Heart left ventricle (tissue), 16 donors: ENCODE results near the gene TNFRSF9. TPM values are rescaled to one million over a fixed set of nuclear protein-coding genes. Genes with fewer than 3 reads are reported as not detected.
"Not testable (repeated sequence)": the region's sequence is repeated elsewhere in the genome, so short reads cannot be mapped to it uniquely, and the experiment has no call there.

ENCODE experiments used
- ATAC-seq, 4 donors: fragments of 200-7000 bp; cut with Tn5 transposase; one replicate each; pipeline ENCODE4 v1.9.1; 2020 to 2022; ENCODE audit warnings: moderate library complexity in 4 of 4, mild to moderate bottlenecking in 3 of 4, moderate number of reproducible peaks in 1 of 4
- DNase-seq, 5 donors: peaks; one replicate each; pipeline ENCODE4 v3.0.0-alpha.2; 2020
- H3K27ac ChIP-seq, 12 donors: fragments of 200-600 bp; sonication (generic) in 4 of 12; one replicate each; pipeline versions ENCODE4 v1.5.0 to v1.8.0; 2016 to 2022; ENCODE audit warnings: mild to moderate bottlenecking in 2 of 12
- H3K27me3 ChIP-seq, 9 donors: fragments of 200-600 bp; sonication (generic) in 2 of 9; one replicate each; pipeline versions ENCODE4 v1.5.1 to v1.8.0; 2016 to 2022; ENCODE audit warnings: mild to moderate bottlenecking in 3 of 9
- H3K36me3 ChIP-seq, 9 donors: fragments of 200-600 bp; sonication (generic) in 2 of 9; one replicate each; pipeline versions ENCODE4 v1.5.0 to v1.8.0; 2018 to 2022; ENCODE audit warnings: mild to moderate bottlenecking in 2 of 9
- H3K4me1 ChIP-seq, 12 donors: fragments of 200-600 bp; sonication (generic) in 4 of 12; one replicate each; pipeline versions ENCODE4 v1.5.0 to v1.8.0; 2016 to 2022; ENCODE audit warnings: mild to moderate bottlenecking in 3 of 12
- H3K4me3 ChIP-seq, 12 donors: fragments of 200-600 bp; sonication (generic) in 4 of 12; one replicate each; pipeline versions ENCODE4 v1.5.0 to v1.8.0; 2017 to 2022; ENCODE audit warnings: mild to moderate bottlenecking in 9 of 12, moderate library complexity in 4 of 12
- H3K9me3 ChIP-seq, 12 donors: fragments of 200-600 bp; sonication (generic) in 4 of 12; one replicate each; pipeline versions ENCODE4 v1.5.0 to v1.8.0; 2016 to 2022; ENCODE audit warnings: mild to moderate bottlenecking in 1 of 12
- CTCF ChIP-seq, 12 donors: fragments of 200-600 bp; sonication (generic) in 4 of 12; IDR thresholded peaks; one replicate each; pipeline versions ENCODE4 v1.5.0 to v1.8.0; 2018 to 2022; ENCODE audit warnings: antibody characterized with exemption in 12 of 12, mild to moderate bottlenecking in 5 of 12
- POLR2A ChIP-seq, 2 donors: fragments of 450-650 bp; IDR thresholded peaks; one replicate each; pipeline ENCODE4 v1.6.1; 2017; ENCODE audit warnings: antibody characterized with exemption in 2 of 2, mild to moderate bottlenecking in 2 of 2, moderate library complexity in 2 of 2
- WGBS, 4 donors: extraction: QIAGEN DNeasy Blood & Tissue Kit in 2 of 4; methylation state at CpG; one replicate each; pipeline versions ENCODE4 v1.1.5 to v1.1.7; 2013 to 2018; 5-methylcytosine and 5-hydroxymethylcytosine counted together
- intact Hi-C, 10 donors: fragments of 100-400 bp; cut with DNase I; formaldehyde crosslinking; loops; one replicate each; pipeline versions ENCODE4 v1.11.1 to v1.14.2; 2022
- polyA plus RNA-seq, 2 donors: library from polyadenylated mRNA; stranded (reverse); fragments of 200-250 nt; gene quantifications; one replicate each; pipeline ENCODE4 v1.2.3, GENCODE V29; 2013
- total RNA-seq, 9 donors: library from RNA; depleted of rRNA in 2 of 9; stranded (reverse); fragments of >200 nt in 2 of 9; fragmentation: NEBNext Ultra II Directional in 3 of 9; extraction: Animal tissue kit (Norgen Biotek cat#: 25700) in 3 of 9; gene quantifications; one replicate each; pipeline versions ENCODE4 v1.1.0 to v1.2.4, GENCODE V29; 2016 to 2023
- donor health status: ischemic (EF 13 %, LVEDD 7.1; RV severe dilation, severe dysfunction).
- donor health status: healthy with polysubstance abuse.
- donor health status: DM: no; HTN: yes; CAD: no.
- donor health status: DM: no; HTN: no; CAD: no.
- donor health status: ischemic (EF 25% LVEDD 6.9; RV normal size, moderate dysfunction).
- donor health status: ischemic (EF 25% LVEDD 5.7; RV mildly dilated, moderate dysfunction).
- donor health status: healthy.
- donor health status: DM: yes; HTN: yes; CAD: no.
- donor health status: ischemic (EF 35%, LVEDD 5.7; RV mildly dilated, moderate dysfunction).
- donor health status: nonischemic (EF 11% LVEDD 7.7; RV severe dilation, severe dysfunction).
- donor health status: DM: yes; HTN: yes; CAD: no.
- donor health status: PGD.
- donor health status: ischemic (EF 29% LVEDD 5.4; RV normal size, mild dysfunction).
- donor health status: nonischemic (EF 23%, LVEDD 6.1; RV moderate dilation, normal function).

The TNFRSF9 gene
- total and polyA plus RNA-seq, 11 donors = 0.04 to 1.9 (median 0.36) TPM; not detected in 7

- no peak for DNase-seq
- 55 to 68% (median 63%) methylated on average over 7 of the region's 7 CpGs for WGBS, 4 donors
- TF ChIP-seq POLR2A (IDR thresholded peaks at IDR 0.05) = no peak
- no peak for TF ChIP-seq CTCF (IDR thresholded peaks at IDR 0.05)
- H3K36me3 ChIP-seq = no peaks in the 10 kb centered on the region
- ATAC-seq = no peak
- intact Hi-C loops = no loop called here
- peaks cover 0 to 52% (median 13%) of the 10 kb centered on the region in 9 donors for H3K27me3 ChIP-seq
- peak overlapping the region in 1 of 12 donors; percentile 23 for H3K27ac ChIP-seq
- peaks cover 0 to 20% (median 0%) of the 10 kb centered on the region in 12 donors for H3K4me1 ChIP-seq
- H3K9me3 ChIP-seq = no peaks in the 10 kb centered on the region
- H3K4me3 ChIP-seq = peak overlapping the region in 1 of 12 donors; percentile 12
Observed at GRCh38 chr1:7929637-7930036, 11.0 kb downstream of the TNFRSF9 start.

GRCh38 chr1:7928247-7928646 lies 12.4 kb downstream of the TNFRSF9 start:
- DNase-seq = no peak
- ATAC-seq = no peak
- H3K4me3 ChIP-seq = no peak overlapping the region
- H3K4me1 ChIP-seq = peaks cover 0 to 20% (median 0%) of the 10 kb centered on the region in 12 donors
- H3K36me3 ChIP-seq = no peaks in the 10 kb centered on the region
- peaks cover 0 to 48% (median 13%) of the 10 kb centered on the region in 9 donors for H3K27me3 ChIP-seq
- TF ChIP-seq POLR2A (IDR thresholded peaks at IDR 0.05) (no peak), CTCF (IDR thresholded peaks at IDR 0.05) (no peak)
- intact Hi-C loops = no loop called here
- H3K27ac ChIP-seq = no peak overlapping the region
- 90 to 93% (median 91%) methylated on average over 4 of the region's 4 CpGs for WGBS, 4 donors
- H3K9me3 ChIP-seq = no peaks in the 10 kb centered on the region

GRCh38 chr1:7927061-7927460 lies 13.6 kb downstream of the TNFRSF9 start:
- intact Hi-C loops, H3K36me3 ChIP-seq, DNase-seq, ATAC-seq, H3K27ac ChIP-seq, H3K9me3 ChIP-seq, H3K4me3 ChIP-seq: not testable (repeated sequence)
- 46 to 54% (median 50%) methylated on average over 8 of the region's 8 CpGs for WGBS, 4 donors
- Histone ChIP-seq H3K27me3 (peaks cover 0 to 45% (median 13%) of the 10 kb centered on the region in 9 donors), H3K4me1 (peaks cover 0 to 20% (median 0%) of the 10 kb centered on the region in 12 donors)

GRCh38 chr1:7922301-7922700 lies 18.3 kb downstream of the TNFRSF9 start:
- DNase-seq (no peak), ATAC-seq (no peak)
- no peaks in the 10 kb centered on the region for H3K9me3 ChIP-seq
- H3K27ac ChIP-seq = no peak overlapping the region
- H3K36me3 ChIP-seq = no peaks in the 10 kb centered on the region
- WGBS, 4 donors = 89 to 93% (median 92%) methylated on average over 6 of the region's 6 CpGs
- H3K4me3 ChIP-seq = no peak overlapping the region
- peaks cover 0 to 29% (median 7%) of the 10 kb centered on the region in 9 donors for H3K27me3 ChIP-seq
- no peak for TF ChIP-seq CTCF (IDR thresholded peaks at IDR 0.05)
- TF ChIP-seq POLR2A (IDR thresholded peaks at IDR 0.05) = no peak
- no peaks in the 10 kb centered on the region for H3K4me1 ChIP-seq
- intact Hi-C loops = no loop called here

- WGBS, 4 donors = 92 to 93% (median 93%) methylated on average over 7 of the region's 7 CpGs
- Histone ChIP-seq H3K9me3 (no peaks in the 10 kb centered on the region), H3K4me1 (no peaks in the 10 kb centered on the region), H3K27ac (no peak overlapping the region), H3K27me3 (peaks cover 0 to 24% (median 3%) of the 10 kb centered on the region in 9 donors), H3K36me3 (no peaks in the 10 kb centered on the region), H3K4me3 (no peak overlapping the region)
- intact Hi-C loops = no loop called here
- no peak for TF ChIP-seq CTCF (IDR thresholded peaks at IDR 0.05)
- TF ChIP-seq POLR2A (IDR thresholded peaks at IDR 0.05) = no peak
- DNase-seq (no peak), ATAC-seq (no peak)
Observed at GRCh38 chr1:7921796-7922195, 18.8 kb downstream of the TNFRSF9 start.
